Activated CD4-positive, alpha-beta memory T cell treated with anti-CD3 and anti-CD28 coated beads for 36 hours (primary cell): ENCODE results near the gene SEPTIN7. TPM values are rescaled to one million over a fixed set of nuclear protein-coding genes. Genes with fewer than 3 reads are reported as not detected.
A peak's percentile ranks its signal among the peaks of the same experiment; 100 is the strongest.

ENCODE experiments used
- CTCF ChIA-PET: fragments of 350-600 bp; sonication (Branson Sonifier 250); formaldehyde crosslinking; loops from one replicate; lab custom pipeline; 2021; ENCODE audit warnings: antibody characterized with exemption, inconsistent platforms; lab: Charles Lee
- POLR2A ChIA-PET: fragments of 350-600 bp; sonication (Branson Sonifier 250); formaldehyde crosslinking; loops from one replicate; lab custom pipeline; 2021; ENCODE audit warnings: antibody characterized with exemption; lab: Charles Lee
- DNase-seq: peaks from one replicate; pipeline ENCODE4 v3.0.0-alpha.2; 2020
- H3K27ac Mint-ChIP-seq: one replicate; pipeline ENCODE4 v1.8.0; 2021; ENCODE audit warnings: mixed read lengths
- H3K27me3 Mint-ChIP-seq: one replicate; pipeline ENCODE4 v1.8.0; 2021; ENCODE audit warnings: mixed read lengths
- H3K36me3 Mint-ChIP-seq: one replicate; pipeline ENCODE4 v1.8.0; 2021; ENCODE audit warnings: mixed read lengths
- H3K4me1 Mint-ChIP-seq: one replicate; pipeline ENCODE4 v1.8.0; 2021; ENCODE audit warnings: low read depth, mixed read lengths
- H3K4me3 Mint-ChIP-seq: one replicate; pipeline ENCODE4 v1.8.0; 2021; ENCODE audit warnings: mild to moderate bottlenecking, mixed read lengths
- H3K9me3 Mint-ChIP-seq: one replicate; pipeline ENCODE4 v1.8.0; 2021; ENCODE audit warnings: mixed read lengths
- intact Hi-C: fragments of 100-400 bp; cut with micrococcal nuclease; formaldehyde crosslinking; loops from one replicate; pipeline ENCODE4 v1.15.1; 2023
- total RNA-seq, 2 experiments: library from RNA; stranded (reverse); gene quantifications; one replicate each; pipeline ENCODE4 v1.2.3, GENCODE V29; 2021

The SEPTIN7 gene
- total RNA-seq, 2 experiments from 2014 or later: 227 to 232 TPM

DNA sequence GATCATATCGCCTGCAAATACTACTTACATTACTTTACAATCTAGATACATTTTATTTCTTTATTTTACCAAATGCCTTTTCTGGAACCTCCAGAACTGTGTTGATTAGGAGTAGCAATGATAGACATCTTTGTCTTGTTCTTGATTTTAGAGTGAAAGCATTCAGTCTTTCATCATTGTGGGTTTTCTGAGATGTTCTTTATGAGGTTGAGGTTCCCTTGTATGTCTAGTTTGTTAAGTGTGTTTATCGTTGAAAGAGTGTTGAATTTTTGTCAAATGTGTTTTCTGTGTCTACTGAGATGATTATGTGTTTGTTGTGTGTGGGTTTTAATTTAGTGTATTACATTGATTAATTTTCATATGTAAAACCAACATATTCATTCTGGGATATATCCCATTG, 17.1 kb downstream of the SEPTIN7 start:
- no peak overlapping the region for H3K4me3 Mint-ChIP-seq
- H3K4me1 Mint-ChIP-seq: peaks cover 74% of the 10 kb centered on the region
- peaks cover 43% of the 10 kb centered on the region for H3K36me3 Mint-ChIP-seq
- intact Hi-C loops: loop anchor here (1.0 kb wide), 2 partner anchors 14 to 96 kb away; no protein-coding TSS in a partner anchor
- no peak for DNase-seq
- H3K9me3 Mint-ChIP-seq: peaks cover 16% of the 10 kb centered on the region
- ChIA-PET POLR2A (no interaction called here), CTCF (no interaction called here)
- H3K27me3 Mint-ChIP-seq: no peaks in the 10 kb centered on the region
- peak overlapping the region; percentile 72 for H3K27ac Mint-ChIP-seq

DNA sequence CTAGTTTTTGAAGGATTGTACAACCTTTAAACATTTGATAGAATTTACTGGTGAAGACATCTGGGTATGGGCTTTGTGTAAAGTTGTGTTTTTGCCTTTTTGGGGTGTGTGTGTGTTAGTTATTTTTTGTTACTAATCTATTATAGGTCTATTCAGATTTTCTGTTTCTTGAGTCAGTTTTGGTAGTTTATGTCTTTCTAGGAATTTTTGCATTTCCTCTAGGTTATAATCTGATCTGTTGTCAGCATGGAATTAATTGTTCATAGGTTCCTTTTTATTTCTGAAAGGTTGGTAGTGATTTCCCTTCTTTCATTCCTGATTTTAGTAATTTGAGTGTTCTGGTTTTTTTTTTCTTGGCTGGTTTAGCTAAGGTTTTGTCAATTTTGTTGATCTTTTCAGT, 17.7 kb downstream of the SEPTIN7 start:
- POLR2A ChIA-PET: interaction anchor here (2.3 kb wide), 1 partner anchor 17 kb away, joined by 16 read pairs; the partner anchor contains the start of gene SEPTIN7
- Mint-ChIP-seq H3K27ac (peak overlapping the region; percentile 72), H3K9me3 (peaks cover 16% of the 10 kb centered on the region), H3K4me3 (peak overlapping the region; percentile 16), H3K36me3 (peaks cover 45% of the 10 kb centered on the region), H3K4me1 (peaks cover 70% of the 10 kb centered on the region), H3K27me3 (no peaks in the 10 kb centered on the region)
- DNase-seq: no peak
- intact Hi-C loops: loop anchor here (1.0 kb wide), 2 partner anchors 14 to 96 kb away; no protein-coding TSS in a partner anchor
- CTCF ChIA-PET: interaction anchor here (0.8 to 1.8 kb wide), 2 partner anchors 16 to 109 kb away, joined by 3 read pairs; no protein-coding TSS in a partner anchor

DNA sequence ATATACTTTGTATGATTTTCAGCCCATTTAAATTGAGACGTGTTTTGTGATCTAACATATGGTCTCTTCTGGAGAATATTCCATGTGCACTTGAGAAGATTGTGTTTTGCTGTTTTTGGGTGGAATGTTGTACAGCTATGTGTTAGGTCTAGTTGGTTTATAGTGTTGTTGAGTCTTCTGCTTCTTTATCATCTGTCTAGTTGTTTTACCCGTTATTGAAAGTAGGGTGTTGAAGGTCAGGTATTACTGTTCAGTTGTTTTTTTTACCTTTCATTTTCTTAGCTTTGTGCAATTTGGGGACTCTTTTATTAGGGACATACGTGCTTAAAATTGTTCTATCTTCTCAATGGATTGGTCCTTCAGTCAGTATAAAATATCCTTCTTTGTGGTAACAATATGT, 18.5 kb downstream of the SEPTIN7 start:
- H3K27me3 Mint-ChIP-seq: no peaks in the 10 kb centered on the region
- peaks cover 42% of the 10 kb centered on the region for H3K36me3 Mint-ChIP-seq
- peaks cover 63% of the 10 kb centered on the region for H3K4me1 Mint-ChIP-seq
- POLR2A ChIA-PET: interaction anchor here (2.3 kb wide), 1 partner anchor 18 kb away, joined by 16 read pairs; the partner anchor contains the start of gene SEPTIN7
- H3K4me3 Mint-ChIP-seq: no peak overlapping the region
- intact Hi-C loops: no loop called here
- CTCF ChIA-PET: interaction anchor here (0.8 to 1.8 kb wide), 4 partner anchors 15 to 110 kb away, joined by 3 to 5 read pairs (median 3); partner anchors contain the start of gene SEPTIN7
- peaks cover 16% of the 10 kb centered on the region for H3K9me3 Mint-ChIP-seq
- H3K27ac Mint-ChIP-seq: peak overlapping the region; percentile 3
- DNase-seq: no peak

DNA sequence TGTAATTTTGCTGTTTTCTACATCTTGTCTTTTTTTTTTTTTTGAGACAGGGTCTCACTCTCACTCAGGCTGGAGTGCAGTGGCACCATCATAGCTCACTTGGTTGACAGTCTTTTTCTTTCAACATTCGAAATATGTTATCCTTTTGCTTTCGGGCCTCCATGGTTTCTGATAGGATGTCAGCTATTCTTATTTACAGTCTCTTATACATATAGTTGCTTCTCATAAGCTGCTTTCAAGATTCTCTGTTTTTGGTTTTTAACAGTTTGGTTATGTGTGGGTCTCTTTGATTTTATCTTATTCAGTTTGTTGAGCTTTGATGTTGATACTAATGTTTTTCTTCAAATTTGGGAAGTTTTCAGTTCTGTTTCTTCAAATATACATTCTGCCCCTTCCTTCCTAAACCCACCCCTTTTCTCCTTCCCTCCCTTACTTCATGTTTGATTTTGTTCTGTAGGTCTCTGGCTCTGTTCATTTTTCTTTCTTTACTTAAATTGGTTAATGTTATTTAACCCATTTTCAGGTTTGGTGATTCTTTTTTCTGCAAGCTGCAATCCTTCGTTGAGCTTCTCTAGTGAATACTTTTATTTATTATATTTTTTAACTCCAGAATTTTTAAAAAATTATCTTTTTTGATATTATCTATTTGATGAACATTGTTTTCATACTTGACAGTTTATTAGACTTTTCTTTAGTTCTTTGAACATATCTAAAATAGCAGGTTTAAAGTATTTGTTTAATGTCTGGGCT, 19.3 kb downstream of the SEPTIN7 start:
- Mint-ChIP-seq H3K9me3 (peaks cover 13% of the 10 kb centered on the region), H3K4me3 (no peak overlapping the region), H3K36me3 (peaks cover 37% of the 10 kb centered on the region), H3K27ac (peak overlapping the region; percentile 4), H3K27me3 (no peaks in the 10 kb centered on the region), H3K4me1 (peaks cover 60% of the 10 kb centered on the region)
- DNase-seq: no peak
- CTCF ChIA-PET: interaction anchor here (1.1 to 1.8 kb wide), 3 partner anchors 16 to 111 kb away, joined by 3 to 5 read pairs (median 3); partner anchors contain the start of gene SEPTIN7
- intact Hi-C loops: no loop called here
- POLR2A ChIA-PET: interaction anchor here (1.3 to 2.3 kb wide), 2 partner anchors 19 to 125 kb away, joined by 4 to 16 read pairs; partner anchors contain the start of gene SEPTIN7

GRCh38 chr7:35820858-35821257, 20.0 kb downstream of the SEPTIN7 start:
- H3K4me3 Mint-ChIP-seq: no peak overlapping the region
- H3K27me3 Mint-ChIP-seq: no peaks in the 10 kb centered on the region
- peaks cover 37% of the 10 kb centered on the region for H3K36me3 Mint-ChIP-seq
- no peak for DNase-seq
- peaks cover 59% of the 10 kb centered on the region for H3K4me1 Mint-ChIP-seq
- CTCF ChIA-PET: no interaction called here
- H3K27ac Mint-ChIP-seq: no peak overlapping the region
- peaks cover 13% of the 10 kb centered on the region for H3K9me3 Mint-ChIP-seq
- POLR2A ChIA-PET: interaction anchor here (1.3 kb wide), 1 partner anchor 125 kb away, joined by 4 read pairs; no protein-coding TSS in a partner anchor
- intact Hi-C loops: no loop called here

- no peak overlapping the region for H3K4me3 Mint-ChIP-seq
- peaks cover 43% of the 10 kb centered on the region for H3K4me1 Mint-ChIP-seq
- intact Hi-C loops: no loop called here
- H3K27ac Mint-ChIP-seq: no peak overlapping the region
- peaks cover 24% of the 10 kb centered on the region for H3K36me3 Mint-ChIP-seq
- H3K27me3 Mint-ChIP-seq: no peaks in the 10 kb centered on the region
- H3K9me3 Mint-ChIP-seq: peaks cover 13% of the 10 kb centered on the region
- POLR2A ChIA-PET: no interaction called here
- CTCF ChIA-PET: no interaction called here
- DNase-seq: no peak
These were observed 22.6 kb downstream of the SEPTIN7 start for GRCh38 chr7:35823440-35823839.

- CTCF ChIA-PET: no interaction called here
- no peaks in the 10 kb centered on the region for H3K9me3 Mint-ChIP-seq
- peaks cover 41% of the 10 kb centered on the region for H3K4me1 Mint-ChIP-seq
- intact Hi-C loops: no loop called here
- no peak overlapping the region for H3K27ac Mint-ChIP-seq
- no peaks in the 10 kb centered on the region for H3K27me3 Mint-ChIP-seq
- H3K4me3 Mint-ChIP-seq: no peak overlapping the region
- POLR2A ChIA-PET: no interaction called here
- H3K36me3 Mint-ChIP-seq: peaks cover 11% of the 10 kb centered on the region
- DNase-seq: no peak
These were observed 25.1 kb downstream of the SEPTIN7 start for GRCh38 chr7:35825974-35826373.

DNA sequence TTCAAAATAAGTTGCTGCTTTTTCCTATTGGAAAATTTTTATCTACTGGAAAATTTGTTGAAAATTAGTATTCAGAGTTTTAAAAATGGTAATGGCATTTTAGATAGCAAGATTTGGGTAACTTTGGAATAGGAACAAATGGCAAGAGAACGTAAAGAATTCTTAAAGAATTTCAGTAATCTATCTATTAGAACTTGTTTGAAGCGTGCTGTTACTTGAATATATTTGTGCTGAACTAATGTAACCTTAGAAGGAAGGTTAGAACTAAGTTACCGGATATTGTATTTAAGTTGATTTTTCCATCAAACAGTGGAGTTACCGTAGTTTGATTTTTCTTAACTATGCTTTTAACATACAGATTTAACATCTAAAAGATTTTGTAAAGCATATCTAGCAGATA, 25.9 kb downstream of the SEPTIN7 start:
- Mint-ChIP-seq H3K4me1 (peaks cover 41% of the 10 kb centered on the region), H3K9me3 (no peaks in the 10 kb centered on the region), H3K27ac (no peak overlapping the region), H3K4me3 (no peak overlapping the region), H3K36me3 (peaks cover 7% of the 10 kb centered on the region), H3K27me3 (no peaks in the 10 kb centered on the region)
- ChIA-PET POLR2A (no interaction called here), CTCF (interaction anchor here (0.7 kb wide), 1 partner anchor 305 kb away, joined by 3 read pairs; no protein-coding TSS in a partner anchor)
- intact Hi-C loops: no loop called here
- no peak for DNase-seq

- no peak overlapping the region for H3K27ac Mint-ChIP-seq
- no peaks in the 10 kb centered on the region for H3K27me3 Mint-ChIP-seq
- POLR2A ChIA-PET: no interaction called here
- no peak overlapping the region for H3K4me3 Mint-ChIP-seq
- H3K4me1 Mint-ChIP-seq: peaks cover 45% of the 10 kb centered on the region
- peaks cover 13% of the 10 kb centered on the region for H3K36me3 Mint-ChIP-seq
- no peaks in the 10 kb centered on the region for H3K9me3 Mint-ChIP-seq
- DNase-seq: no peak
- intact Hi-C loops: no loop called here
- CTCF ChIA-PET: no interaction called here
These were observed 28.0 kb downstream of the SEPTIN7 start for GRCh38 chr7:35828817-35829216.

GRCh38 chr7:35831208-35831607, 30.4 kb downstream of the SEPTIN7 start:
- CTCF ChIA-PET: no interaction called here
- POLR2A ChIA-PET: no interaction called here
- intact Hi-C loops: no loop called here

GRCh38 chr7:35839860-35840854, 39.3 kb downstream of the SEPTIN7 start:
- Mint-ChIP-seq H3K9me3 (no peaks in the 10 kb centered on the region), H3K4me1 (peaks cover 32% of the 10 kb centered on the region), H3K27me3 (no peaks in the 10 kb centered on the region), H3K4me3 (no peak overlapping the region), H3K36me3 (peaks cover 22% of the 10 kb centered on the region), H3K27ac (no peak overlapping the region)
- POLR2A ChIA-PET: interaction anchor here (0.6 kb wide), 1 partner anchor 145 kb away, joined by 3 read pairs; the partner anchor contains the start of gene HERPUD2
- intact Hi-C loops: loop anchor here (5.0 kb wide), 1 partner anchor 38 kb away; the partner anchor contains the start of gene SEPTIN7
- CTCF ChIA-PET: no interaction called here
- no peak for DNase-seq

More at GRCh38 chr7:35831208-35831607, 30.4 kb downstream of the SEPTIN7 start:
- no peak overlapping the region for H3K4me3 Mint-ChIP-seq
- H3K27me3 Mint-ChIP-seq: no peaks in the 10 kb centered on the region
- H3K36me3 Mint-ChIP-seq: peaks cover 25% of the 10 kb centered on the region
- H3K4me1 Mint-ChIP-seq: peaks cover 52% of the 10 kb centered on the region
- DNase-seq: no peak
- no peak overlapping the region for H3K27ac Mint-ChIP-seq
- H3K9me3 Mint-ChIP-seq: no peaks in the 10 kb centered on the region
